ENCODE data around the gene EBF4.

DNA sequence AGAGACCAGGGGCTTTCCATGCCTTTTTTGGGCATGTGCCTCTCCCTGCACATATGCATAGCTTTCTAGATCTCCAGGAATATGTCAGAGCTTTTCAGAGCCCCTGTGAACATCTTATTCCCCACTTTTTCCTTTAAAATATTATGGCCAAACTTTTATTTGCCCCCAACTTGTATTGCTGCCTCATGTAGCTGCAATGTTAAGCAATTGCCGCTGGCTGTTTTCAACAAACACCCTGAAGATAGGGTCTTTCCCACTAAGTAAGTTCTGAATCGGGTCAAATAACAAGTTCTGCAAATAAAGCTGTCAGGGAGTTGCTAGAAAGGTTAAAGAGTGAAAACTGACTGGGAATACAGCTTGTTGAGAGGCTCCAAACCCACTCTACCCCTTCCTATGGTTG is 42.3 kb downstream of the EBF4 start:
- TF ChIP-seq POLR2A (IDR thresholded peaks at IDR 0.05; ENCODE audit: borderline replicate concordance, extremely low read depth, insufficient read depth, insufficient read length) (no peak), EZH2phosphoT487 (IDR thresholded peaks at IDR 0.05; ENCODE audit: borderline replicate concordance) (no peak), POLR2AphosphoS5 (IDR thresholded peaks at IDR 0.05; ENCODE audit: low read depth, low read length) (no peak), RAD21 (IDR thresholded peaks at IDR 0.05; ENCODE audit: low read depth) (no peak), EZH2 (IDR thresholded peaks at IDR 0.05) (no peak), ELF1 (IDR thresholded peaks at IDR 0.05; ENCODE audit: borderline replicate concordance, low read depth) (no peak)
- TF ChIP-seq, protein P1, sequence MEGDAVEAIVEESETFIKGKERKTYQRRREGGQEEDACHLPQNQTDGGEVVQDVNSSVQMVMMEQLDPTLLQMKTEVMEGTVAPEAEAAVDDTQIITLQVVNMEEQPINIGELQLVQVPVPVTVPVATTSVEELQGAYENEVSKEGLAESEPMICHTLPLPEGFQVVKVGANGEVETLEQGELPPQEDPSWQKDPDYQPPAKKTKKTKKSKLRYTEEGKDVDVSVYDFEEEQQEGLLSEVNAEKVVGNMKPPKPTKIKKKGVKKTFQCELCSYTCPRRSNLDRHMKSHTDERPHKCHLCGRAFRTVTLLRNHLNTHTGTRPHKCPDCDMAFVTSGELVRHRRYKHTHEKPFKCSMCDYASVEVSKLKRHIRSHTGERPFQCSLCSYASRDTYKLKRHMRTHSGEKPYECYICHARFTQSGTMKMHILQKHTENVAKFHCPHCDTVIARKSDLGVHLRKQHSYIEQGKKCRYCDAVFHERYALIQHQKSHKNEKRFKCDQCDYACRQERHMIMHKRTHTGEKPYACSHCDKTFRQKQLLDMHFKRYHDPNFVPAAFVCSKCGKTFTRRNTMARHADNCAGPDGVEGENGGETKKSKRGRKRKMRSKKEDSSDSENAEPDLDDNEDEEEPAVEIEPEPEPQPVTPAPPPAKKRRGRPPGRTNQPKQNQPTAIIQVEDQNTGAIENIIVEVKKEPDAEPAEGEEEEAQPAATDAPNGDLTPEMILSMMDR (IDR thresholded peaks at IDR 0.05 in 2 of 3, conservative IDR thresholded peaks at IDR 0.05 in 1 of 3; ENCODE audit: borderline replicate concordance in 1 of 3, insufficient read depth in 1 of 3, low read depth in 2 of 3, low read length in 2 of 3): no peak
- TF ChIP-seq, protein P2, sequence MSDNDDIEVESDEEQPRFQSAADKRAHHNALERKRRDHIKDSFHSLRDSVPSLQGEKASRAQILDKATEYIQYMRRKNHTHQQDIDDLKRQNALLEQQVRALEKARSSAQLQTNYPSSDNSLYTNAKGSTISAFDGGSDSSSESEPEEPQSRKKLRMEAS (IDR thresholded peaks at IDR 0.05): no peak
- TF ChIP-seq, protein P3, sequence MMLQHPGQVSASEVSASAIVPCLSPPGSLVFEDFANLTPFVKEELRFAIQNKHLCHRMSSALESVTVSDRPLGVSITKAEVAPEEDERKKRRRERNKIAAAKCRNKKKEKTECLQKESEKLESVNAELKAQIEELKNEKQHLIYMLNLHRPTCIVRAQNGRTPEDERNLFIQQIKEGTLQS (IDR thresholded peaks at IDR 0.05): no peak
- TF ChIP-seq, protein P4, sequence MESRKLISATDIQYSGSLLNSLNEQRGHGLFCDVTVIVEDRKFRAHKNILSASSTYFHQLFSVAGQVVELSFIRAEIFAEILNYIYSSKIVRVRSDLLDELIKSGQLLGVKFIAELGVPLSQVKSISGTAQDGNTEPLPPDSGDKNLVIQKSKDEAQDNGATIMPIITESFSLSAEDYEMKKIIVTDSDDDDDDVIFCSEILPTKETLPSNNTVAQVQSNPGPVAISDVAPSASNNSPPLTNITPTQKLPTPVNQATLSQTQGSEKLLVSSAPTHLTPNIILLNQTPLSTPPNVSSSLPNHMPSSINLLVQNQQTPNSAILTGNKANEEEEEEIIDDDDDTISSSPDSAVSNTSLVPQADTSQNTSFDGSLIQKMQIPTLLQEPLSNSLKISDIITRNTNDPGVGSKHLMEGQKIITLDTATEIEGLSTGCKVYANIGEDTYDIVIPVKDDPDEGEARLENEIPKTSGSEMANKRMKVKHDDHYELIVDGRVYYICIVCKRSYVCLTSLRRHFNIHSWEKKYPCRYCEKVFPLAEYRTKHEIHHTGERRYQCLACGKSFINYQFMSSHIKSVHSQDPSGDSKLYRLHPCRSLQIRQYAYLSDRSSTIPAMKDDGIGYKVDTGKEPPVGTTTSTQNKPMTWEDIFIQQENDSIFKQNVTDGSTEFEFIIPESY (IDR thresholded peaks at IDR 0.05; ENCODE audit: extremely low read depth, insufficient replicate concordance, low read length): no peak
